AG09319 (cell line): ENCODE data around the gene PUS10.
"Not testable (repeated sequence)": the region's sequence is repeated elsewhere in the genome, so short reads cannot be mapped to it uniquely, and the experiment has no call there.

Experiments used
- DNase-seq: peaks from one replicate; pipeline ENCODE4 v3.0.0-alpha.2; 2010; ENCODE audit warnings: low read depth; ENCODE audit errors: extremely low read depth
- CTCF ChIP-seq: IDR thresholded peaks from 2 replicates; pipeline ENCODE4 v1.5.1; 2011; ENCODE audit warnings: low read depth, mild to moderate bottlenecking, inconsistent platforms, low read length, moderate library complexity

Gene PUS10

GRCh38 chr2:61018318-61018755 lies 282 bp upstream of the PUS10 start:
- no peak for DNase-seq
- no peak for TF ChIP-seq CTCF

GRCh38 chr2:61017003-61017555 lies 976 bp downstream of the PUS10 start:
- TF ChIP-seq CTCF = no peak
- no peak for DNase-seq

- no peak for DNase-seq
- no peak for TF ChIP-seq CTCF
Measured at GRCh38 chr2:61016392-61017002, 1.6 kb downstream of the PUS10 start.

- TF ChIP-seq CTCF = no peak
- DNase-seq = no peak
Measured at GRCh38 chr2:61015976-61016375, 2.1 kb downstream of the PUS10 start.

GRCh38 chr2:61014763-61015162 lies 3.3 kb downstream of the PUS10 start:
- no peak for DNase-seq
- no peak for TF ChIP-seq CTCF

GRCh38 chr2:61013382-61013781 lies 4.7 kb downstream of the PUS10 start:
- no peak for TF ChIP-seq CTCF
- DNase-seq = no peak

GRCh38 chr2:61012303-61012702 lies 5.8 kb downstream of the PUS10 start:
- not testable (repeated sequence) for DNase-seq

GRCh38 chr2:61011678-61012077 lies 6.4 kb downstream of the PUS10 start:
- no peak for DNase-seq
- no peak for TF ChIP-seq CTCF
